ENCODE measurements around the gene NKTR.

The NKTR gene

DNA sequence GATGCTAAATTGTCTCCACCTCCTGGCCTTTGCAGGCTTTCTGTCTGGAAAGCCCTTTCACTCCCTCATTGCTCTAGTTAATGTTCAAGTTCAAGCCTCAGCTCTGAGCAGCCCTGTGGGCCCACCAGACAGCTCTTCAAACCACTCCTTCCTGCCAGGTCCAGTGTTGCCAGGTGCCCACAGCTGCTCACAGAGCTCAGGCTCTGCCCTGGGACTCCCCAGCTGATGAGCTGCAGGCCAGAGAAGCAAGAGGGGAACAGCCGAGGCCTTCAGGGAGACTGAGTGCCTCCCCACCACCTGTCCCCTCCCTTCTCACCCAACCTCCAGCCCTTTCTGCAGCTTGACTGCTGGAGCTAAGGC lies 51.7 kb downstream of the NKTR start:
- Histone ChIP-seq H3K27me3 (ENCODE audit: control insufficient read depth in 1 of 2, insufficient read depth in 2 of 2, low read length in 2 of 2) (no peaks in the 10 kb centered on the region), H3K4me3 (ENCODE audit: low read depth in 1 of 2, low read length in 2 of 2) (peak overlapping the region; percentile 39 to 80), H3K9me3 (ENCODE audit: low read length) (no peaks in the 10 kb centered on the region), H3K27ac (ENCODE audit: low read depth, low read length) (peak overlapping the region; percentile 67), H3K9ac (ENCODE audit: low read length) (peak overlapping the region; percentile 54), H3K36me3 (ENCODE audit: insufficient read depth, low read length) (peaks cover 14% of the 10 kb centered on the region), H3K4me1 (ENCODE audit: insufficient read depth, low read length) (peaks cover 51% of the 10 kb centered on the region)

DNA sequence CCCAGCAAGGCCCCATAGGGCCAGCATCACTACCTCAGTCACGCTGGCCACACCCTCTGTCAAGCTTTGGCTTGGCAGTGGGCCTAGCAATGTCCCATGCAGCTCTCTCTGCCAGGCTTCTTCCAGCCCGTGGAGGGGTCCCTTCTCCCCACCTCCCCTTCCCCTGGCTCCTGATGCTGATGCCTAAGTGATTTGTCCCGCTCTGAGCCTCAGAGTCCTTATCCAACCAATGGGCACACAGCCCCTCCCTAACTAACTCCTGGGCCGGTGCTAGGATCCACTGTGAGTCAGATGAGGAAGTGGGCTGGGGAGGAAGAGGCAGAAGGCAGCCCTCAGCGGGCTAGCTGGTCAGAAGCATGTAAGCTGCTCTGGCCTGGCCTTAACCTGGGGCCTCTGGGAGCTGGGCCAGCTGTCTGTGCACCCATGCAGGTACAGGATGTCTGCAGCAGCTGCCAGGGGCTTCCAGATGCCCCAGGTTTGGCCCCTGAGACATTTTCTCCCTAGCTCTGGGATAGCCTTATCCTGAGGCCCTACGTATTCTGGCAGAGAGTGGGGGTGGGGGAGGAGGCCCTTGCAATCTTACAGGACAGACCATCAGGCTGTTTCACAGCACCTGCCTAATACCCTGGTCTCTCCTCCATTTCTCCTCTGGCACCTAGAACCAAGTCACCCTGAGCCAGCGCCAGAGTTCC lies 52.3 kb downstream of the NKTR start:
- H3K9ac ChIP-seq (ENCODE audit: low read length): peak overlapping the region; percentile 54
- H3K36me3 ChIP-seq (ENCODE audit: insufficient read depth, low read length): peaks cover 12% of the 10 kb centered on the region
- peak overlapping the region; percentile 67 for H3K27ac ChIP-seq (ENCODE audit: low read depth, low read length)
- H3K4me1 ChIP-seq (ENCODE audit: insufficient read depth, low read length): peaks cover 51% of the 10 kb centered on the region
- no peaks in the 10 kb centered on the region for H3K27me3 ChIP-seq (ENCODE audit: control insufficient read depth in 1 of 2, insufficient read depth in 2 of 2, low read length in 2 of 2)
- peak overlapping the region; percentile 43 to 80 for H3K4me3 ChIP-seq (ENCODE audit: low read depth in 1 of 2, low read length in 2 of 2)
- no peaks in the 10 kb centered on the region for H3K9me3 ChIP-seq (ENCODE audit: low read length)

DNA sequence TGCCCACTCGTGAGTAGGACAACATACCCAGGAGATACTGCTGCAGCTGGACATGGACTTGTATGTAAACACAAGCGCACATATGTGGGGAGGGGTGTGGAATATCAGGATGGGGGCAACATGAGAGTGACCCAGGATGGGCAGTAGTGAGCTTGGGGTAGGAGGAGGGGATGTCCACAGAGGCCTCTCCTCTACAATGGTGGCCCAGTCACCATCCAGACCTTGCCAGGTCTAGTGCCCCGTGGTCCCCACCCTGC lies 52.7 kb downstream of the NKTR start:
- Histone ChIP-seq H3K4me3 (ENCODE audit: low read depth in 1 of 2, low read length in 2 of 2) (peak overlapping the region; percentile 43 to 80), H3K36me3 (ENCODE audit: insufficient read depth, low read length) (peaks cover 12% of the 10 kb centered on the region), H3K4me1 (ENCODE audit: insufficient read depth, low read length) (peaks cover 51% of the 10 kb centered on the region), H3K27me3 (ENCODE audit: control insufficient read depth in 1 of 2, insufficient read depth in 2 of 2, low read length in 2 of 2) (no peaks in the 10 kb centered on the region), H3K27ac (ENCODE audit: low read depth, low read length) (peak overlapping the region; percentile 67), H3K9ac (ENCODE audit: low read length) (peak overlapping the region; percentile 54), H3K9me3 (ENCODE audit: low read length) (no peaks in the 10 kb centered on the region)

DNA sequence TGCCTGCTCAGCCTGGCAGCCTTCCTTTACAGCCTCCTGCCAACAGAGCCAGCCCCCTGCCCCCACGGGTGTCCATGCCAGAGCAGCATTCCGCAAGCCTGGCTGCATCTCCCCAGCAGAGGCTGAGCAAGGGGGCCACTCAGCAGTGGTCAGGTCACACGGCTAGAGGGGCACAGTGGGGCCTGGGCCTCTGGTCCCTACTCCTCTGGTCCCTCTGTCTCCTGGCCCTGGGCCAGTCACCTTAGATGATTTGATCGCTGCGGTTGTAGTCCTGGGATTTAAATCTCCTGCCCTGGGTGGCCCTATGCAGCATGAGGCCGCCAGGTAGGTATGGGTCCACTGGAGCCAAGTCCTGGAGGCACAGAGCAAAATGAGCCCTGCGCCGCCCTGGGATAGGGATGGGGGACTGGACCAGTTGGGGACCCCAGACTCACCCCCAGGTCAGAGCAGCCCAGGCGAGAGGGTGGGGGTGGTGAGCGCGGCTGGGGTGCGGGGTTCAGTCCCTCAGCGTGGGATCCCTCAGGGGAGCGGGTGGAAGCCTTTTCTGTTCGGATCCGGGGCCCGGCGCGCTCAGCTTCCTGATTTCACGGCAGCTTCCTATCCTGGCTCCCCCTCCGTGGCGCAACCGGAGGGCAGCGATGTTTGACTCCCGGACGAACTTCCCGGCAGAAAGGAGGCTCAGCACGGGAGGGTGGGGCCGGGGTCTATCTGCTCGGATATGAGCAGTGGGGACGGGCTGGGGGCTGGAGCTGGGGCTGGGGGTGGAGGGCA lies 53.3 kb downstream of the NKTR start, which contains the start of gene ZBTB47:
Gene ZBTB47, plus strand, starts transcription at position 138 of the 771 bp plus-strand sequence. CDS start 4,659 bp downstream, outside the sequence.
- Histone ChIP-seq H3K27ac (ENCODE audit: low read depth, low read length) (peak within 1 kb of the TSS; percentile 81), H3K27me3 (ENCODE audit: control insufficient read depth in 1 of 2, insufficient read depth in 2 of 2, low read length in 2 of 2) (no peaks in the 10 kb centered on the region), H3K36me3 (ENCODE audit: insufficient read depth, low read length) (peaks cover 12% of the 10 kb centered on the region), H3K4me3 (ENCODE audit: low read depth in 1 of 2, low read length in 2 of 2) (peak within 1 kb of the TSS; percentile 63 to 80), H3K9ac (ENCODE audit: low read length) (peak within 1 kb of the TSS; percentile 54), H3K9me3 (ENCODE audit: low read length) (no peaks in the 10 kb centered on the region), H3K4me1 (ENCODE audit: insufficient read depth, low read length) (peaks cover 52% of the 10 kb centered on the region)

DNA sequence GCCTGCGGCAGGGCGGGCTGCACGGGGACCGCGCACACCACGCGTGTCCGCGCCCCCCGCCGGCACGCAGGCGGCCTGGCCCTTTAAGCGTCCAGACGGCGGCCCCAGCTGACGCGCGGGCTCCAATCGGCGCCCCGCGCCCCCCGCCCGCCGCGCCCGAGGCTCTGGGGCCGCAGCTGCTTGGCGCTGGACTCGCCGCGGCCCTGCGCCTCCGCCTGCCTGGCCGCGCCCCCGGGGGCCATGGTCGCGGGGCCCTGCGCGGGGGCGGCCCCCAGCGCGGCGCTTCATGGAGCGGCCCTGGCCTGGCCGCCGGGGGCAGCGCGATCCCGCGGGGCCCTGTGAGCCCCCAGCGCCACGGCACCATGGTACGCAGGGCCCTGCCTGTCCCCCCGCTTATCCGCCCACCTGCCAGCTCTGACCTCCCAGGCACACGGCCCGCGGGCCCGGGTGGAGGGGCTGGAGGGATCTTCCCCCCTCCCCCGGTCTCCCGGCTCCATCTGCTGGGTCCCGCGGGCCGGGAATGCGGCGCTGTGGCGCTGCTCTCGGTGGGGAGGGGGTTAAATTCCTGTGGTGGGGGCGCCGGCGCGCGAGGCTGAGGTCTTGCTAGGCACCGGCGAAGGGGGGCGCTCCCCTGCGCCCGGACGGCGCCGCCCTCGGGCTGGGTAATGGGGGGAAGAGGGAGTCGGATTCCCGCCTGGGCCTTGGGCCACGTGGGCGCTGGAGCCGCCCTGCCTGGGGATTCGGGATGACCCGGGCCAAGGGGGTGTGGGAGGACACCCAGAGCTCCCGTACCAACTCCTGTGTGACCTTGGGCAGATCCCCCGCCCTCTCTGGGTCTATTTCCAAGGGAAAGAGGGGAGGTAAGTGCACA lies 54.1 kb downstream of the NKTR start:
- no peaks in the 10 kb centered on the region for H3K27me3 ChIP-seq (ENCODE audit: control insufficient read depth in 1 of 2, insufficient read depth in 2 of 2, low read length in 2 of 2)
- peak overlapping the region; percentile 81 for H3K27ac ChIP-seq (ENCODE audit: low read depth, low read length)
- peak overlapping the region; percentile 53 for H3K9ac ChIP-seq (ENCODE audit: low read length)
- H3K4me3 ChIP-seq (ENCODE audit: low read depth in 1 of 2, low read length in 2 of 2): peak overlapping the region; percentile 63 to 80
- H3K9me3 ChIP-seq (ENCODE audit: low read length): no peaks in the 10 kb centered on the region
- H3K4me1 ChIP-seq (ENCODE audit: insufficient read depth, low read length): peaks cover 56% of the 10 kb centered on the region
- H3K36me3 ChIP-seq (ENCODE audit: insufficient read depth, low read length): peaks cover 12% of the 10 kb centered on the region

DNA sequence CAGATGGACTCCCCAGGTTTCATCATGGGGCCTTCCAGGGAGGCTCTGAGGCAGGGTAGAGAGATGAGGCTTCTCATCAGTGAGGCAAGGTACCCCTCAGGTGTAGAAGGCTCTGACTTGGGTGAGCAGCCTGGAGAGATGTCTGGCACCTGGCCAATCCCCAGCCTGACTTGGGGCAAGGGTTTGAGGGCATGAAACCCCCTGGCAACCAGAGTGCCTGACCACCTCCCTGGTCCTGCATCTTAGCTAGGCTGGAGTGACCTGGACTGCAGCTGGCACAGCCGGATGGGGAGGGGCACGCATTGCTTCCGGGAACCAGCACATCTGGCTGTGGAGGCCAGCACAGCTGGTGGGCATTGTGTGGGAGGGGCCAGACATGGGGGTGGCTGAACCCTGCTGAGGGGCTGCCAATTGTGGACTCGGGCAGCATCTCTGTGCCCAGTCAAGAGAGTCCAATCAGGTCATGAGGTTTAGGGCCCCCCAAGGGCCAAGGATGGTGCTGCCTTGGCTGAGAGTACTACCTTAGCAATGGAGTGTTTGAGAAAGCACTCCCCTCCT lies 54.9 kb downstream of the NKTR start:
- Histone ChIP-seq H3K4me3 (ENCODE audit: low read depth in 1 of 2, low read length in 2 of 2) (peak overlapping the region; percentile 63 to 65), H3K9ac (ENCODE audit: low read length) (peak overlapping the region; percentile 53), H3K27me3 (ENCODE audit: control insufficient read depth in 1 of 2, insufficient read depth in 2 of 2, low read length in 2 of 2) (no peaks in the 10 kb centered on the region), H3K27ac (ENCODE audit: low read depth, low read length) (peak overlapping the region; percentile 81), H3K36me3 (ENCODE audit: insufficient read depth, low read length) (peaks cover 9% of the 10 kb centered on the region), H3K4me1 (ENCODE audit: insufficient read depth, low read length) (peaks cover 57% of the 10 kb centered on the region), H3K9me3 (ENCODE audit: low read length) (no peaks in the 10 kb centered on the region)

DNA sequence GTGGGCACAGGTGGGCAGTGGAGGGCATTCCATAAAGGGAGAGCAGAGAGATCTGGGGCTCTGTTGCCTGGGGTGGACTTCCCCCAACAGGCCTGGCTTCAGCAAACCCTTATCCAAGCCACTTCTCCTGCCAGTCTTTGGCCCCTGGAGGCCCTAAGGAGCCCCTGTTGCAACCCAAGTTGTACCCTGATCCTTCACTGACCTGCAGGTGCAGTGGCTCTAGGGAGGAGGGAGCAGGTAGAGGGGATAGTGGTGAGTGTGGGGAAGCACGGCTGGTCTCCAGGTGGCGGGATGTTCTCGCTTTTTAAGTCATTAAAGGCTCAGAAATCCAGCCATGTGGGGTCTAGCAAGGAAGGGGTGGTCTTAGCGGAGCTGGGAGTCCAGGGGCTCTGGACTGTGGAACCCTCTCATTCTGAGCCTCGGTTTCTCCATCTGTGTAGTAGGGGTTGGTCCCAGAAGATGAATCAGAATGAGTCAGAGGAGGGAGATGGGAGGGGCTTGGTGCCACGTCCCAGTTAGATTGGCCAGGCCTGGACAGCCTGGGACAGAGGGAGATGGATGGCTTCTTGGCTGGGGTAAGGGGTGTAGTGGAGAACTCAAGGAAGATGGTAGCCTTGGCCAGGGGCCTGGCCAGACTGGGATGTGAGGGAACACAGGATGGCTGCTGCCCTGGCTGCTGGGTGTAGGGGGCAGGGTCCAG lies 55.6 kb downstream of the NKTR start:
- Histone ChIP-seq H3K36me3 (ENCODE audit: insufficient read depth, low read length) (peaks cover 2% of the 10 kb centered on the region), H3K9me3 (ENCODE audit: low read length) (no peaks in the 10 kb centered on the region), H3K27ac (ENCODE audit: low read depth, low read length) (peak overlapping the region; percentile 81), H3K9ac (ENCODE audit: low read length) (no peak overlapping the region), H3K27me3 (ENCODE audit: control insufficient read depth in 1 of 2, insufficient read depth in 2 of 2, low read length in 2 of 2) (no peaks in the 10 kb centered on the region), H3K4me1 (ENCODE audit: insufficient read depth, low read length) (peaks cover 50% of the 10 kb centered on the region), H3K4me3 (ENCODE audit: low read depth in 1 of 2, low read length in 2 of 2) (peak overlapping the region in 1 of 2 donors; percentile 65)

DNA sequence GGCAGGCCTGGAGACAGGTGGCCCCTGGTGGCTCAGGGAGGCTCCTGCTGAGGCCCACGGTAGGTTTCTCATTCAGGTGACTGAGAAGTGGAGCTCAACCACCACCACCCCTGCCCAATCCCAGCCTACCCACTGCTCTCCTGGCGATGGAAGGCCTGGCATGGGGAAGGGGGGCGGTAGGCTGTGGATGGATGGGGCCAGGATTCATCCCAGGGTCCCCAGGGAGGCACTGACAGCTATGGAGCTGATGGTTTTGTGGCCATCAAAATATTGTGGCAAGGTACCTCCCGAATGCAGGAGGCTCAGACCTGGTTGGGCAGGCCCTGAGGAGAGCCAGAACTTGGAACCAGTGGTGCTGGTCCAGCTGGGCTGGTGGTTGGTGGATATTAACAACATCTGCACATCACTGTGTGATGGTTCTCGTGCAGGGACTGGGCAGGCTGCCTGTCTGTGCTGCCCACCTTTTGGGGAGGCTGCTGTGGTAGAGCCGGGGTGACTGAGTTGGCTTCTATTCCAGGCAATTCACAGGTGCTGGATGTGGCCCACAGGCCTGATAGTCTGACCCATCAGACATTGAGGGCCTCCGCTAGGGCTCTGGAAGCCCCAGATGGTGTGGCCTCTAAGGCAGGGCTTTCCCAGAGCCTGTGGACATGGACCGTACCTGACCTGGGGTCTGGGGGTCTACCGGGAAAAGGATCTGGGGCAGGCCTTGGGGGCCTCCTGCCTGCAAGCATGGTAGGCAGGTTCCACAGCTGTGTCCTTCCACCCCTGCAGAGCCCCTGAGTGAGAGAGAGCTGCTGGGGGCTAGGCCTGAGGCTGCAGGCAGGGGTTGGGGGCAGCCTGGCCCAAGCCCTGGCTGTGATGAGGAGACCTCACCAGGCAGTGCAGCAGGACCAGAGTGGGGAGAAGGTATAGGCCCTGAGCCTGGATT lies 56.5 kb downstream of the NKTR start:
- no peak overlapping the region for H3K9ac ChIP-seq (ENCODE audit: low read length)
- no peaks in the 10 kb centered on the region for H3K36me3 ChIP-seq (ENCODE audit: insufficient read depth, low read length)
- H3K9me3 ChIP-seq (ENCODE audit: low read length): no peaks in the 10 kb centered on the region
- H3K27ac ChIP-seq (ENCODE audit: low read depth, low read length): no peak overlapping the region
- peaks cover 41% of the 10 kb centered on the region for H3K4me1 ChIP-seq (ENCODE audit: insufficient read depth, low read length)
- no peak overlapping the region for H3K4me3 ChIP-seq (ENCODE audit: low read depth in 1 of 2, low read length in 2 of 2)
- H3K27me3 ChIP-seq (ENCODE audit: control insufficient read depth in 1 of 2, insufficient read depth in 2 of 2, low read length in 2 of 2): no peaks in the 10 kb centered on the region

DNA sequence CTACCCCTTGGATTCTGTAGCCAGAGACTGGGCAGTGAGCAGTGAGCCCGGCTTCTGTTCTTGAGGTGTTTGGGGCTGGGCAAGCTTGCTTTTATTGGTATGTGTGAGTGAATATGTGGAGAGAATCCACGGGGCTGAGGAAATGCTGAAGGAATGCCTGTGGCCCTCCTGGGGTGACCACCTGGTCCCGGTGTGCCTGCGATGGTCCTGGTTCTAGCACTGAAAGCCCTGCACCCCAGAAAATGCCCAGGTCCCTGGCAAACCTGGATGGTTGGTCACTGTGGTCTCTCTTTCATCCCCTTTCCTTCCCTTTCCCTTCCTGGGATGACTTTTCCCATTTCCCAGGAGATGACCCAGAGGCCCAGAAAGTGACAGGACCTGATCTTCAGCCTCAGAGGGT lies 57.2 kb downstream of the NKTR start:
- H3K36me3 ChIP-seq (ENCODE audit: insufficient read depth, low read length): no peaks in the 10 kb centered on the region
- no peaks in the 10 kb centered on the region for H3K9me3 ChIP-seq (ENCODE audit: low read length)
- no peak overlapping the region for H3K27ac ChIP-seq (ENCODE audit: low read depth, low read length)
- H3K27me3 ChIP-seq (ENCODE audit: control insufficient read depth in 1 of 2, insufficient read depth in 2 of 2, low read length in 2 of 2): no peaks in the 10 kb centered on the region
- no peak overlapping the region for H3K9ac ChIP-seq (ENCODE audit: low read length)
- H3K4me3 ChIP-seq (ENCODE audit: low read depth in 1 of 2, low read length in 2 of 2): no peak overlapping the region
- H3K4me1 ChIP-seq (ENCODE audit: insufficient read depth, low read length): peaks cover 34% of the 10 kb centered on the region

DNA sequence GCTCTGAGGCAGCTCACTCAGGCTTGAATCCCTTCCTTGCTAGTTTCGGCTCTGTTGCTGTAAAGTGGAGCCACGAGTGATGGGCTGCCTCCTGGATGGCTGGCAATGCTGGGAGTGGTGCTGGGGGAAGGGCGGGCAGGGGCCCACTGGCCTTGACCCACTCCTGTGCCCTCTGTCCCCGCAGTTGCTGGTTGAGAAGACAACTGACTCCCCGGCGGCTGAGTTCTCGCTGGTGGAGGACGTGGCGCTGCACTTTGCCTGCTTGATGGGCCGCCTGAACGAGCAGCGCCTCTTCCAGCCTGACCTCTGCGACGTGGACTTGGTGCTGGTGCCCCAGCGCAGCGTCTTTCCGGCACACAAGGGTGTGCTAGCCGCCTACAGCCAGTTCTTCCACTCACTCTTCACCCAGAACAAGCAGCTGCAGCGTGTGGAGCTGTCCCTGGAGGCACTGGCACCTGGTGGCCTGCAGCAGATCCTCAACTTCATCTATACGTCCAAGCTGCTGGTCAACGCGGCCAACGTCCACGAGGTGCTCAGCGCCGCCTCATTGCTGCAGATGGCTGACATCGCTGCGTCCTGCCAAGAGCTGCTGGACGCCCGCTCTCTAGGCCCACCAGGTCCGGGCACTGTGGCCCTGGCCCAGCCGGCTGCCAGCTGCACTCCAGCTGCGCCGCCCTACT lies 57.7 kb downstream of the NKTR start:
- no peak overlapping the region for H3K9ac ChIP-seq (ENCODE audit: low read length)
- no peaks in the 10 kb centered on the region for H3K27me3 ChIP-seq (ENCODE audit: control insufficient read depth in 1 of 2, insufficient read depth in 2 of 2, low read length in 2 of 2)
- H3K27ac ChIP-seq (ENCODE audit: low read depth, low read length): no peak overlapping the region
- H3K4me1 ChIP-seq (ENCODE audit: insufficient read depth, low read length): peaks cover 29% of the 10 kb centered on the region
- no peak overlapping the region for H3K4me3 ChIP-seq (ENCODE audit: low read depth in 1 of 2, low read length in 2 of 2)
- no peaks in the 10 kb centered on the region for H3K9me3 ChIP-seq (ENCODE audit: low read length)
- H3K36me3 ChIP-seq (ENCODE audit: insufficient read depth, low read length): no peaks in the 10 kb centered on the region
